OCI-LY3 (cell line): Measurements from ENCODE around the gene CACNA1E.

ENCODE experiments used
- CTCF ChIP-seq: fragments of 200-600, 300-600 bp; sonication (generic); IDR thresholded peaks from 2 replicates; pipeline ENCODE4 v1.5.1; 2014; ENCODE audit warnings: antibody characterized with exemption, low read length, low read depth
- EZH2phosphoT487 ChIP-seq: fragments of 200-600 bp; shearing (Covaris generic); IDR thresholded peaks from 2 replicates; pipeline ENCODE4 v1.6.1; 2018; ENCODE audit warnings: antibody characterized with exemption, mixed run types, low read depth

DNA sequence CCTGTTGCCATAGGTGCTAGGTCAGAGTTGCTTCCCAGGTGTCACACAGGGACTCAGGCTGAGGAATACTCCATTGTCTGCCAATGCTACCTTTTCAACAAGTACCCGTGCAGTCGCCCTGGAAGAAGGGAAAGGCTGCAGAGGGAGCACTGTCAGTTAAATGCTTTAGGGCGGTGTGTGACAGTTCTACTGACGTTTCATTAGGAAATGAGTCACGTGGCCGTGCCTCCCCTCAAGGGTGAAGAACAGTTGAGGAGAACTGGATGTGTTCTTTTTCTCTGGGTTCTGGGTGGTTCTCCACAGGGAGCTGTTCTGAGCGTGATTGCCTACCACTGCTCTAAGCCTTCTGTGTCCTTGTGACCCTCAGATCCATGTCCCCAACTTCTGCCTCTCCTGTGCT is 197.6 kb downstream of the CACNA1E start:
- TF ChIP-seq CTCF: no peak
- no peak for TF ChIP-seq EZH2phosphoT487
